HG03175 (cell line): ENCODE data around the gene SMPX.
"Not testable (repeated sequence)": the region's sequence is repeated elsewhere in the genome, so short reads cannot be mapped to it uniquely, and the experiment has no call there.

Source experiments
- ATAC-seq: cut with Tn5 transposase; IDR thresholded peaks from one replicate; pipeline ENCODE4 v1.9.1; 2021; ENCODE audit warnings: mild to moderate bottlenecking, moderate library complexity; ENCODE audit not compliant: unreplicated experiment

SMPX gene

DNA sequence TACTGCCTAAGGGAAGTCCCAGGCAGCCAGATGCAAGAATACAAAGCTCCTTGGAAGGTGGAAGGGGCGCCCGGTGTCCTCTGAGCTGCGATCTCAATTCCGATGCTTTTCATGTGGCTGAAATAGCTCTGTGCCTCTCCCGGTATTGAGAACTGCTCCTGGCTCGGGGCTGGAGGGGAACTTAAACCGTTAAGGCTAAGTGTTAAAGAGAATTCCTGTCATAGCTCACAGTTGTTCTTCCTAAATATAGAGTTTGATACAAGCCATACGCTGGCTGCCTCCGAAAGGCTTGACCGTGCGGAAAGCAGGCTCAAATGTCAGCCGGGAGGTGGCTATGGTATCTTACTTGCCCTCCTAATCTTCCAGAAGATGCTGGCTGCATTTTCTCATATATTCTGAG lies at the start of gene SMPX:
TSS of gene SMPX (minus strand) at position 157 of the 400 bp plus-strand sequence. CDS start 3,826 bp downstream, outside the sequence.
- ATAC-seq: no peak

GRCh38 chrX:21806691-21807090 lies 48.8 kb upstream of the SMPX start:
- no peak for ATAC-seq

GRCh38 chrX:21802839-21803238 lies 44.9 kb upstream of the SMPX start:
- ATAC-seq: no peak

DNA sequence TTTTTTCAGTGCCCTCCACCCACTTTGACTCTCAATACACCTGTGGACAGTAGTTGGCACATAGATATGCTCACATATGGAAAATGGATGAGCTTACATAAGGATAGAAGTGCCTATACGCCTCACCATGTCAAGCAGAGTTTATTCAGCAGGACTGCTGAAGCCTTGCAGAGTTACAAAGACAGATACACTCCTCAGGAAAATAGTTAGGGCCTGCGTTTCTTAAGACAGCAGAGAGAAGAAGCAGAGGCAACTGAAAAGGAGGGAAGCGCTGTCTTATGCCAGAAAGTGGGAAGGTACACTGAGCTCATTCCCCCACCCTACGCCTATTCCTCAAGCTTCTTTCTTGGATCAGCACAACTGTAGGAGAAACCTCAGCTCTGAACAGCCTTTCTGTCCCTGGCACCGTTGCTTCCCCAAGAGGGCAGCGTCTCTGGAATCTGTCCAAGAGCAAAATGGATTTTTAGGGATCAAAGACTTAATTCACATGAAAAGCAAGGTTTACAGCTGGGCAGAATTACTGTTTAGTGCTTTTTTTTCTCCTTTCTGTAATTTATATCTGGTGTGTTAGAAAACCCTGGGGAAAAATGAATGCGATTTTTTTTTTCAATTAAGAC lies 44.2 kb upstream of the SMPX start:
- no peak for ATAC-seq

GRCh38 chrX:21800344-21800770 lies 42.4 kb upstream of the SMPX start:
- no peak for ATAC-seq

DNA sequence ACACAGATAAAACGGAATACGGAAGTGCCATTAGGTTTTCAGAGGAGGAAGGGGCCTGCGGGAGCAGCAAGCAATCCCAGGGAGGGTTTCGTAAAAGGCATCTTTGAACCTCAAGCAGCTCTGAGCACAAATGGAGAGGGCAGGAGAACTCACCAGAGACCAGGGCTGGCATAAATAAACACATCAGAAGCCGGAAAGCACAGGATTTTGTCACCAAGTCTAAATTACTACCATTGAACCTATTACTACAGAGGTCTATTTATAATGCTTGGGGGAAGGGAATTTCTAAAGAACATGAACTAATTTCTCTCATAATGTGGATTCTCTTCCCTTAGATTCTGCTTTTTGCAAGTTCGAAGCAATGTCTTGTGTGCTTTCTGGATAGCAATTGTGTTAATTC lies 41.9 kb upstream of the SMPX start:
- ATAC-seq: no peak

DNA sequence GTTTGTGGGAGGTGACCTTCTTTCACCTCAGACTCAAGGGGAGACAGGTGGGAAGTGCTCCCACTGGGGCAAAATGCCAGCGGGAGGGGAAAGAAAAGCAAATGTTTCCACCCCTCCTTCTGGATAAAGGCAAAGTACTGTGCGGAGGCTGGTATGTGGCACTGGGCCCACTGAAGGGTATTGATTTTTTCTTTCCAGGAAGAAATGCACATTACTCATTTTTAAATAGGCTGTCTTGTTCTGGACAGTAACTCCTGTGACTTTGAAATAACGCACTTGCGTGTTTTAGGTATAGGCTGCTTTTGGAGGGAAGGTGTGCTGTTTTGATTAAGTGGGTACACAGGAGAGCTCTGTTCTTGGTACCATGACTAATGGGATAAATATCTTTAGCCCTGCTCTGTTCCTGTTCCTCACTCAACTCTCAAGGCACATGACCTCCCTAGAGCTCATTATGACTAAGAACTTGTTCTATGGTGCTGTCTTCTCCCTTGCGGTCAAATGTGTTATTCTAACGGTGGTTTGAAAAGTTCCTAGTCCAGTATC lies 40.8 kb upstream of the SMPX start:
- peak; percentile 98 for ATAC-seq

- ATAC-seq: no peak
Measured at GRCh38 chrX:21781976-21782375, 24.1 kb upstream of the SMPX start.

- no peak for ATAC-seq
Measured at GRCh38 chrX:21781525-21781924, 23.6 kb upstream of the SMPX start.

DNA sequence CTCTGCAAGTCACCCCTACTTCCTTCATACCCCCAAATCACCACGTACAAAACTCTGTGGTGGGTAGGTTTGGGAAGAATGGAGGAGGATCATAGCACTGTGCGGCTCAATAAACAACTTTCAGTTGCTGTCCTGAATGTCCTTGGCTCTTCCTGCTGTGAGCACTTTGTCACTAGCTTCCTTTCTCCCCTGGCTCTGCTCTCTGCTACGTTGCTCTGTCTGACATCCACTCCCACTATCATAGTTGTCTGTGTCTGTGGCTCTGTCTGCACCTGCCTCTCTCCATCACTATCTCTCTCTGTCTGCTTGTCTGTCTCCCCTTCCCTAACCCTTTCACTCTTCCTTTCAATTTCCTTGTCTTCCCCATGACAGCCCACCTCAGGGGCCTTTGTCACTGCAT lies 21.2 kb upstream of the SMPX start:
- no peak for ATAC-seq

GRCh38 chrX:21778236-21778635 lies 20.3 kb upstream of the SMPX start:
- ATAC-seq: no peak

DNA sequence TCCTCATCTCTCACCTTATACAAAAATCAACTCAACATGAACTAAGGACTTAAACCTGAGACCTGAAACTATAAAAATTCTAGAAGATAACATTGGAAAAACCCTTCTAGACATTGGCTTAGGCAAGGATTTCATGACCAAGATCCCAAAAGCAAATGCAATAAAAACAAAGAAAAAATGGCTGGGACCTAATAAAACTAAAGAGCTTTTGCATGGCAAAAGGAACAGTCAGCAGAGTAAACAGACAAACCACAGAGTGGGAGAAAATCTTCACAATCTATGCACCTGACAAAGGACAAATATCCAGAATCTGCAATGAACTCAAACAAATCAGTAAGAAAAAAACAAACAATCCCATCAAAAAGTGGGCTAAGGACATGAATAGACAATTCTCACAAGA lies 17.2 kb upstream of the SMPX start:
- not testable (repeated sequence) for ATAC-seq

- ATAC-seq: not testable (repeated sequence)
Measured at GRCh38 chrX:21773036-21773435, 15.1 kb upstream of the SMPX start.

DNA sequence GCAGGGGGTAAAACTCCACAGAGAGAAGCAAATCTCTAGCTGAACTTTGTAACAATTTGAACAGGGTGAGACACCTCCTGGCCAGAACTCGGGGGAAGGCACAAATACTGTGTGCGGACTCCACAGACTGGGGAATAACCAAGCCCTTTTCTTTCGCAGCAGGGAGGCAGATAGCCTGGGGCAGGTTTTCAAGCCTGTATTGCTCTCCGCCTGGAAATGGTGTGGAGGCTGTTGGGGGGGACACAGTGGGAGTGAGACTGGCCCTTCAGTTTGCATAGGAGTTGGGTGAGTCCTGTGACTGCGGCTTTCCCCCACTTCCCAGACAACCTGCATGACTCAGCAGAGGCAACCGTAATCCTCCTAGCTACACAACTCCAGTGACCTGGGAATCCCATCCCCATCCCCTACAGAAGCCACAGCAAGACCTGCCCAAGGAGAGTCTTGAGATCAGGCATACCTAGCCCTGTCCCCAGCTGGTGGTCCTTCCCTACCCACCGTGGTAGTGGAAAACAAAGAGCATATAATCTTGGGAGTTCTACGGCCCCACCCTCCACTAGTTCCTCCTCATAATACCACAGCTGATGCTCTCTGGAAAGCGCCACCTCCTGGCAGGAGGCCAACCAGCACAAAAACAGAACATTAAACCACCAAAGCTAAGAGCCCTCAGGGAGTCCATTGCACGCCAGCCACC lies 12.9 kb upstream of the SMPX start:
- no peak for ATAC-seq

GRCh38 chrX:21766101-21766500 lies 8.2 kb upstream of the SMPX start:
- no peak for ATAC-seq

DNA sequence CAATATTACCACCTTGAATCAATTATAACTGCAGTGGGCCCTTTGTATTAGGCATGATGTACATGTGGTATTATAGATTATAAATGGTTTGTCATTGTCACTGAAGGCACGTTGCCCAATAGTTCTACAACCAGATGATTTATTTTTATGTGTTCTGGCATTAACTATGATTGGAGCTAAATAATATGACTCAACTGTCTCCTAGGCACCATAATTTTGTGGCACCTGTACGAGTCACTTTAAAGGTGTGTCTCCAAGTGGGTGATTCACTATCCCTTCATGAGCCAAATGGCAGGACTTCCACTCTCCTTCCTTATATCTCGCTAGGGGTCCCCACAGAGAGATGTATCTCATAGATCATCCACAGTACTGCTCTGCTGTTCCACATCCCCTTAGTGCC lies 6.1 kb upstream of the SMPX start:
- ATAC-seq: no peak

- ATAC-seq: no peak
Measured at GRCh38 chrX:21758488-21758887, 572 bp upstream of the SMPX start.

- no peak for ATAC-seq
Measured at GRCh38 chrX:21756785-21757529, 959 bp downstream of the SMPX start.

- ATAC-seq: no peak
Measured at GRCh38 chrX:21749924-21750323, 8.0 kb downstream of the SMPX start.

DNA sequence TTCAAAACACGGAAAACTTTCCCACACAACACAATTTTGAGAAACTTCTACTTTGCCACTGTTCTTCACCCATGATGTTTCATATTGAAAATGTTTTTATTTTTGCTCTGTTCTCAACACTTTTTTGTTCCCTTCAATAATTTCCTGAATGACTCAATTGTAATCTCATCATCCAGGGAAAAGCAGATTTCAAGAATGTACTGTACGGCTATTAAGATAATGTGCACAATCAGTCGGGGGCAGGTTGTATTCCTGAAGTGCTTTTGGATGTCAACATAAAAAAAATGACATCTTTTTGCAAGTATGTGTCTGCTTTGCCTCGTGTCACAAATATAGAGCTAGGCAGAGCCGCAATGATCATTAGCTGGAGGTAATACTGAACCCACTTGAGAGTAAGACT lies 9.7 kb downstream of the SMPX start:
- ATAC-seq: no peak

DNA sequence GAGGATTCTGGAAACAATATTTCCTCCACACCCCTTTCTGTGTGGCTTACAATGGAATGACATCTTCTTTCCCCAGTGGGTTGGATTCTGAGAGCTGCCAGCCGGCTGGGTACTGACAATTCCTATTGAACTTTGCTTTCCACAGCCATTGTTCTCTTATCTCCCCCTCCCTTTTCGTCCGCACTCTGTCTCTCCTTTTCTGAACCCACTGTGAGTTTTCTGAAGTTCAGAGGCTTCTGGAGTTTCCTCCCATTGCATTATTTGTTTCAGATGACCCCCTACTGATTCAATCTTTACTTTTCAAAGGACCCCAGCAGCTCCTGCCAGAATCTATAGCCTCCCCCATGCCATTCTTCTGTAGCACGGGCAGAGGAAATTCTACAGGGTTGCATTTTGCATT lies 10.4 kb downstream of the SMPX start:
- no peak for ATAC-seq

- ATAC-seq: no peak
Measured at GRCh38 chrX:21745756-21746155, 12.2 kb downstream of the SMPX start.
